Neural progenitor cell (in vitro differentiated cells): ENCODE data around the gene DGLUCY.

Source experiments
- EZH2 ChIP-seq: fragments of 200-600 bp; sonication (generic); IDR thresholded peaks from 2 replicates; pipeline ENCODE4 v1.6.1; 2017; ENCODE audit warnings: antibody characterized with exemption, mild to moderate bottlenecking, moderate library complexity
- EZH2phosphoT487 ChIP-seq: fragments of 200-600 bp; sonication (generic); IDR thresholded peaks from 2 replicates; pipeline ENCODE4 v1.6.1; 2017; ENCODE audit warnings: antibody characterized with exemption
- TF ChIP-seq, protein P1 (sequence below): fragments of 200-600 bp; sonication (generic); IDR thresholded peaks from 2 replicates; pipeline ENCODE4 v1.5.1; 2017; ENCODE audit warnings: antibody characterized with exemption, mild to moderate bottlenecking

- TF ChIP-seq, protein P1, sequence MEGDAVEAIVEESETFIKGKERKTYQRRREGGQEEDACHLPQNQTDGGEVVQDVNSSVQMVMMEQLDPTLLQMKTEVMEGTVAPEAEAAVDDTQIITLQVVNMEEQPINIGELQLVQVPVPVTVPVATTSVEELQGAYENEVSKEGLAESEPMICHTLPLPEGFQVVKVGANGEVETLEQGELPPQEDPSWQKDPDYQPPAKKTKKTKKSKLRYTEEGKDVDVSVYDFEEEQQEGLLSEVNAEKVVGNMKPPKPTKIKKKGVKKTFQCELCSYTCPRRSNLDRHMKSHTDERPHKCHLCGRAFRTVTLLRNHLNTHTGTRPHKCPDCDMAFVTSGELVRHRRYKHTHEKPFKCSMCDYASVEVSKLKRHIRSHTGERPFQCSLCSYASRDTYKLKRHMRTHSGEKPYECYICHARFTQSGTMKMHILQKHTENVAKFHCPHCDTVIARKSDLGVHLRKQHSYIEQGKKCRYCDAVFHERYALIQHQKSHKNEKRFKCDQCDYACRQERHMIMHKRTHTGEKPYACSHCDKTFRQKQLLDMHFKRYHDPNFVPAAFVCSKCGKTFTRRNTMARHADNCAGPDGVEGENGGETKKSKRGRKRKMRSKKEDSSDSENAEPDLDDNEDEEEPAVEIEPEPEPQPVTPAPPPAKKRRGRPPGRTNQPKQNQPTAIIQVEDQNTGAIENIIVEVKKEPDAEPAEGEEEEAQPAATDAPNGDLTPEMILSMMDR = no peak
- TF ChIP-seq EZH2phosphoT487 (no peak), EZH2 (no peak)
Measured at GRCh38 chr14:91164676-91165075, 50.8 kb downstream of the DGLUCY start.
